GM19463 (cell line): ENCODE measurements around the gene MEAF6.
"Not testable (repeated sequence)": the region's sequence is repeated elsewhere in the genome, so short reads cannot be mapped to it uniquely, and the experiment has no call there.

ENCODE experiments used
- ATAC-seq: cut with Tn5 transposase; IDR thresholded peaks from one replicate; pipeline ENCODE4 v1.9.1; 2021; ENCODE audit warnings: mild to moderate bottlenecking, moderate library complexity; ENCODE audit not compliant: unreplicated experiment

Gene MEAF6

DNA sequence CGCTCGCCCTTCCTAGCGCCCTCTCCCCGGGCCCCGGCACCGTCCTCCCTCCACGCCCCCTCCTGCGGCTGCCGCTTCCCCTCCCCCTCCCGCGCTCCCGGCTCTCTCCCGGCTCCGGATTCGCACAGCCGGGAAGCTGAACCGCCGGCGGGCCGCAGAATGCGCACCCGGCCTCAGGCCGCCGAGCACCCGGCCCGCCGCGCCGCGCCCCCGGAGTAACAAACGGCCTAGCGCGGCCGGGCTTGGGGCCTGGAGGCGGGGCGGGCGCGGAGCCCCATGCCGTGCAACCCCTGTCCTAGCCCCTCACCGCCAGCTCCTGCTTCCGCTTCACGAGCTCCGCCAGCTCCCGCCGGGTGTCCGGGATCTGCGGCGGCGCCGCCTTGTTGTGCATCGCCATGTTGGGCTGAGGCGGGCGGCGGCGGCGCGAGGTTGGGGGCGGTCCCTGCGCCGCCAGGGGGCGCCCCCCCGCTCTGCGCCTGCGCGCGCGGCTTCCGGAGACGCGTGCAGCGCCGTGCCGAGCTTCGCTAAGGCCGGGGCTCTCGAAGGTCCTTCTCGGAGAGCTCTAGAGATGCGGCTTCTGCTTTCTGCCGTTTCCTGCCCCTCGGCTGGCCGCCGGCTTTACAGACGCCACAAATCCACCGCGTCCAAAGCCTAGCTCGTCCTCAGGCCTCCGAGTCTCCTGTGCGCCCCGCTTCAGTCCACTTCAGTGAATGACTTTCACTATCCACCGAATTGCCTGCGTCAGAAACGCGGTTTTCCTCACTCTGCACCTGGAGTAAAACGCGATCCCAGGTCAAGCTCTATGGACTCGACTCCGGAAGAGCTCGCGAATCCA, at the start of gene MEAF6:
TSS of gene MEAF6 (minus strand) at position 417 of the 835 bp plus-strand sequence. CDS start at position 397, 20 bp downstream.
- peak; percentile 89 for ATAC-seq

DNA sequence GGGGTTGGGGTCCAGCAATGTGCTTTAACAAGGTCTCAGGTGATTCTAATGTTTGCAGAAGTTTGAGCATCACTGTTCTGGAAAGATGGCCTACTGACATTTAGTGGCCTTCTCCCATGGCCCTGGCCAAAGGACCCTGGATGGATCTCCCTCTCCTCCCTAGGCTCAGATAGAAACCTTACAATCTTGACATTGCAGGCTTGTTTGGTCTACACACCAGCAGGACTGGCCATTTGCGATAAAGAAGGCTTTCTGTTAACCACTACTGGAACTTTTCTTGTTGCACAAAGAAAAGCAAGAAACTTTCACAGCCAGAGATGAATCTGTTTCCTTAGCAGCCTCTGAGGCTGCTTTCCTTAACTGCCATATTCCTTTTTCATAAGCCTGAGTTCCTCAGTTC, 48.4 kb upstream of the MEAF6 start:
- no peak for ATAC-seq

DNA sequence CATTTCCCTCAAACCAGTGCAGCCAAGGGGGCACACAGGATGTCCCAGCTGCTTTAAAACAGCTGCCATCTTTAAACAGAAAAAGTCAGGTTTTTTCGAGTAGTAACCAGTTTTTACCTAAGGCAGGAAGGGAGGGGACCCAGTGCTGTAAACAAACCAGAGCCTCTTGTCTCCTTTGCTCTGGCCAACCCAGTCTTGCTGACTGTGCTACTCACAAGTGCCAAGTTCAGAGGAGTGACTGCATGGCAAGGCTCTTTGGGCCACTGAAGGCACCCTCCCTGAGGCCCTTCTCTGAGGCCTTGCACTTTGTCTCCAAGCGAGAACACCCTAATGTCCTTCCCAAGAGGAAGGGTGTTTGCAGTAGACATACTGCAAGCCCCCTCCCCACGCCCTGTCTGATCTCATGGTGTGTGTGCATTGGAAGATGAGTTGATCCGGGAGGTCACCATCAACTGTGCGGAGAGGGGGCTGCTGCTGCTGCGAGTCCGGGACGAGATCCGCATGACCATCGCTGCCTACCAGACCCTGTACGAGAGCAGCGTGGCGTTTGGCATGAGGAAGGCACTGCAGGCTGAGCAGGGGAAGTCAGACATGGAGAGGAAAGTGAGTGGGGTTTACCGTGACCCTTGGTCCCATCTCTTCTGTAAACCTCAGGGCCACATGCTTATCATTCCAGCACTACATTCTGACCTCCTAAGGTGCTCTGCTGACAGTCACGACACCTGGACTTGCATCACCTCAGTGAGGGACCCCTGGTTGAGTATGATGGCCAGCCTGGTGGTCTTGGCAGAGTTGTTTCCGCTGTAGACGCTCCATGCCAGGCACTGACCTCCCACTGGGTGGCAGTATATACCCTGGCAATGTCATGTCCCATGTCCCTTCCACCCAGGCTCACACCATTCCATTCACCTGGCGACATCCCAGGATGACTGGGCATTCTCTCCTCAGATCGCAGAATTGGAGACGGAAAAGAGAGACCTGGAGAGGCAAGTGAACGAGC, 46.9 kb upstream of the MEAF6 start:
- ATAC-seq: no peak

DNA sequence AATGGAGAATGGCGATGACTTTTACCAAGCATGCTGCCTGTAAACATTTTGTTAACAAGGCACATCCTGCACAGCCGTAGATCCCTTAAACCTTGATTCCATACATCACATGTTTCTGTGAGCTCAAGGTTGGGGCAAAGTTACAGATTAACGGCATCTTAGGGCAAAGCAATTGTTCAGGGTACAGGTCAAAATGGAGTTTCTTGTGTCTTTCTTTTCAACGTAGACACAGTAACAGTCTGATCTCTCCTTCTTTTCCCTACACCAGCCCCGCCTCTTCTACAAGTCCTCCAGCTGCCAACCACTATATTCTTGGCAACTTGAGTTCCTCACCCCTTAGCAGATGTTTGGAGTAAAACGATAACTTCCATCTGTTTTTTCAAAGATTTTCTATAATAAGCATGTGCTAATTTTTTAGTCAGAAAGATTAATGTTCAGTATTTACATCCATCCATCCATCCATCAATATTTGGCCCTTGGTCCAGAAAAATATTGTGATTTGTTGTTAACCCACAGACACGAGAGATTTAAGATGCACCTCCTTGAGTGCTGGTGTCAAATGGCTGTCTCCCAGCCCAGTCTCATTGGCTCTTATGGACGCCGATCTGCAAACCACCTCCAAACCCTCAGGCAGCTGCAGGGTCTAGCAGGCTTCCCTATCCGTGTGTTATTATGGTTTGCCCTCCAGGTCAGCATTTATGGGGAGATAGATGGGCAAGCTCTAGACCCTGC, 46.0 kb upstream of the MEAF6 start:
- no peak for ATAC-seq

DNA sequence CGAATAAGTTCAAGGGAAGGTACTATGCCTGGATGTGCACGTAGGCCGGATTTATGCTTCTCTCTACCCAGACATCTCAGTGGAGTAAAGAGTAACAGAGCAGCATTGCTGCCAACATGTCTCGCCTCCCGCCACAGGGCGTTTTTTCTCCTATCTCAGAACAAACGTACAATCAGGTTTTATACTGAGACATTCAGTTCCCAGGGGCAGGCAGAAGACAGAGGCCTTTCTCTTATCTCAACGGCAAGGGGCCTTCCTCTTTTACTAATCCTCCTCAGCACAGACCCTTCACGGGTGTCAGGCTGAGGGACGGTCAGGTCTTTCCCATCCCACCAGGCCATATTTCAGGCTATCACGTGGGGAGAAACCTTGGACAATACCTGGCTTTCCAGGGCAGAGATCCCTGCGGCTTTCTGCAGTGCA, 45.4 kb upstream of the MEAF6 start:
- not testable (repeated sequence) for ATAC-seq

DNA sequence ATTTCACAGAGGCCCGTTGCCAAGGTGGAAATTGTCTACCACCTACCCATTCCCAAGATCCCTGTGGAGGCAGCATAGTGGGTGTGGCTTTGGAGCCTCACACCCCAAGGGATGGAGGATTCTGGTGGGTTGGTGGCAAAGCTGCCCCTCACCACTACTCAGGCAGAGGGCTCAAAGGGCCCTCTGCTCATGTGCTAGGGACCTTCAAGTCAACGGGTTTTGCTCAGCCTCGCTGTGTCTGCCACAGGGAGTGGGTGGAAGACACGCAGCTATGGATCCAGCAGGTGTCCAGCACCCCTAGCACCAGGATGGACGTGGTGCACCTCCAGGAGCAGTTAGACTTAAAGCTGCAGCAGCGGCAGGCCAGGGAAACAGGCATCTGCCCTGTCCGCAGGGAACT, 44.5 kb upstream of the MEAF6 start:
- no peak for ATAC-seq

DNA sequence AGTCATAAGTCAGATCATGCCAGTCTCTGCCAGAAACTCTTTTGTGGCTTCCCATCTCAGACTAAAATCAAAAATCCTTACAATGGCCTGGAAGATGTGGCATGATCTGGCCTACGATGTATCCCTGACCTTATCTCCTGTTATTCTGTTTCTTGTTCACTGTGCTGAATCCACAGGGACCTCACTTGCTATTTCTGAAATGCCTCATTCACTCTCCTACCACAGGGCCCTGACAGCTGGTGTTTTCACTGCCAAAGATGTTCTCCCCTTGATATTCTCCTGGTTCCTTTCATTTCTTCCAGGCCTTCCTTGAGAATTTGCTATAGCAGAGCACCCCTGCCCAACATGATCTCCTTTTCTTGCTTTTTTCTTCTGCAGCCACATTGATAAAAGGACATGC, 43.8 kb upstream of the MEAF6 start:
- no peak for ATAC-seq

DNA sequence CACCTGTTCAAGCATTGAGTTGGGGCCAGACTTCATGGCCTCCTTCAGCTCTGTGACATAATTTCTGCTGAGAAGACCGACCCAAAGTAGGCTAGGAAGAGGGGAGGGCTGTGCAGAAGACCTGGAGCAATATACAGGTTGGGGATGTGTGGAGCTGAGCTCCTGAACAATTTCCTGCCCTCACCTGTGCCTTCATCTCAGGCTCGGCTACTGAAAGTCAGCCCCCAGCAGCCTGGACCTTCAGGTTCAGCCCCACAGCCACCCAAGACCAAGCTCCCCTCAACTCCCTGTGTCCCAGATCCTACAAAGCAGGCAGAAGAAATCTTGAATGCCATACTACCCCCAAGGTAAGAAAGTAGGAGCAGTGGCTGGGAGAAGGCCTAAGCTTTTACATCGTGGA, 42.8 kb upstream of the MEAF6 start:
- ATAC-seq: no peak

DNA sequence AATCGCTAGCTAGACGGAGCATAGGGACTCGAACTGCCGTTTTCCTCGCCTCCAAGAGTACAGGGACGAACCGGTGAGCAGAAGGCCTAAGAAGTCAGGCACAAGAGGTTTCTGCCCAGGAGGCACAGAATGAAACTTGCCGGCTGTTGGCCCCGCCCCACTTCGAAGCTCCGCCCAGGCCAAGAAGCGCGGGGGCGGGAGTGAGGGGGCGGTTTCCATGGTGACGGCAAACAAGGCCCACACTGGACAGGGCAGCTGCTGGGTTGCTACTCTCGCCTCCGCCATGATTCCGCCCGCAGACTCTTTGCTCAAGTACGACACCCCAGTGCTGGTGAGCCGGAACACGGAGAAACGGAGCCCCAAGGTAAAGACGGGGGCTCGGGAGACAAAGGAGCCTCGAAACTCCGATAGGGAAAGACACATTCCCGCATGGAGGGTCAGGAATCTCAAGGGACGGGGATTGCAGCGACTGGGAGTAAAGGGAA, 42.2 kb upstream of the MEAF6 start, which contains the start of gene DNALI1:
TSS of gene DNALI1 (plus strand) at position 229 of the 485 bp plus-strand sequence. CDS start at position 284, 55 bp downstream.
- ATAC-seq: no peak

DNA sequence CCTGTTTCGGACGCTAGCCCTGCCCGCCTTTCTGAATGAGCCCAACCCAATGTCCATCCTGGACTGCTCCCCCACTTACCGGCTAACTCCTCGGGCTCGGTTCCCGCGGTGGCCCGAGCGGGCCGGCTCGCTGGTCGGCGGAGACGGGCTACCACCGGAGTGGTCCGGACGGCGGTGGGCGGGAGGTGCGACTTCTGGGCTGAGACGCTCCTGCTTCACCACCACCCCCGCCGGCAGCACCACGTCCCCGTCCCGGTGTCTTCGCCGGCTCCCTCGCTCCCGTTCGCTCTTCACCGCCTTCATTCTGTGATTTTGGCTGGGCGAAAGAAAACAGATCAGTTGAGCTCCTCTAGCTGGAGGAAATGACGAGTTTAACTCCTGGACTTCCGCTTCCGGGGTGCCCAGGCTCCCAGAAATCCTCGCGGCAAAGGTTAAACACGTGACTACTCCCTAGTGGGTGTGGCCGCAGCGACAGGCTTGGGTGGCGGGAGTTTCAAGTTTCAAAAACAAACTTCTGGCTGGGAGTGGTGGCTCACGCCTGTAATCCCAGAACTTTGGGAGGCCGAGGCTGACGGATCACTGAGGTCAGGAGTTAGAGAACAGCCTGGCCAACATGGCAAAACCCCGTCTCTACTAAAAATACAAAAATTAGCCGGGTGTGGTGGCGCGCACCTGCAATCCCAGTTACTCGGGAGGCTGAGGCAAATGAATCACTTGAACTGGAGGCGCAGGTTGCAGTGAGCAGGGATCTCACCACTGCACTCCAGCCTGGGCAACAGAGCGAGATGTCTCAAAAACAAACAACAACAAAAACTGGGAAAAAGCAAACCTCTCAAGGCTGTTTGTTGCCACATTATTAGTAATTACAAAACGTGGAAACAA, 39.6 kb upstream of the MEAF6 start, which contains the start of gene SNIP1:
TSS of gene SNIP1 (minus strand) at position 367 of the 882 bp plus-strand sequence. CDS start at position 303, 64 bp downstream.
- ATAC-seq: peak; percentile 71

DNA sequence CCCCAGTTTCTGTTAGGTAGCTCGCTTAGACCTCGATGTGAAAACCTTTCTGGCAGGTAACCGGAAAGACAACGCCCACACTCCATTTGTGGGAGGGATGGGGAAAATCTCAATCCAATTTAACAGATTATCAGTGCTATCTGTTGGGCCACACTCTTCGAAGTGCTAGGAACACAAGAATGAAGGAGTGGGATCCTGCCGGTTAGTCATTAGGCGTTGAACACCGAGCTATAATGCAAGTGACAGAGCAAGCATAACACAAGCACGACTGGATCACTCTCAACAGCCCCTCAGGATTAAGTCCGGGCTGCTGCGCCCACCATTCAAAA, 39.0 kb upstream of the MEAF6 start:
- no peak for ATAC-seq

DNA sequence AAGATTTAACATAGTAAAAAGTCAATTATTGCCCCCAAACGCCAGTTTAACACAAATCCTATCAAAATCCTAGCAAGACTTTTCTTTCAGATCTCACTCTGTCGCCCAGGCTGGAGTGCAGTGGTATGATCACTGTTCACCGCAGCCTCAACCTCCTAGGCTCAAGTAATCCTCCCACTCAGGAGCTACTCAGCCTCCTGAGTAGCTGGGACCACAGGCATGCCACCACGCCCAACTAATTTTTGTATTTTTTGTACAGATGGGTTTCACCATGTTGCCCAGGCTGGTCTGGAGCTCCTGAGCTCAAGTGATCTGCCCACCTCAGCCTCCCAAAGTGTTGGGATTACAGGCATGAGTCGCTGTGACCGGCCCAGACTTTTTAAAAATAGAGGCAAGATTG, 34.8 kb upstream of the MEAF6 start:
- ATAC-seq: no peak

DNA sequence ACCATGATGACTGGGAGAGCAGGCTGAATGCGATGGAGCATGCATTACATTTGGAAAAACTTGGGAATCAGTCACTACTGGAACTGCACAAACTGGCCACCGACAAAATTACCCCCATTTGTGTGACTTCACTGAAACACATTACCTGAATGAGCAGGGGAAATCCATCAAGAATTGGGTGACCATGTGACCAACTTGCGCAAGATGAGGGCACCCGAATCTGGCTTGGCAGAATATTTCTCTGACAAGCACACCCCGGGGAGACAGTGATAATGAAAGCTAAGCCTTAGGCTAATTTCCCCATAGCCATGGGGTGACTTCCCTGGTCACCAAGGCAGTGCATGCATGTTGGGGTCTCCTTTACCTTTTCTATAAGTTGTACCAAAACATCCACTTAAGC, 30.5 kb upstream of the MEAF6 start:
- no peak for ATAC-seq

DNA sequence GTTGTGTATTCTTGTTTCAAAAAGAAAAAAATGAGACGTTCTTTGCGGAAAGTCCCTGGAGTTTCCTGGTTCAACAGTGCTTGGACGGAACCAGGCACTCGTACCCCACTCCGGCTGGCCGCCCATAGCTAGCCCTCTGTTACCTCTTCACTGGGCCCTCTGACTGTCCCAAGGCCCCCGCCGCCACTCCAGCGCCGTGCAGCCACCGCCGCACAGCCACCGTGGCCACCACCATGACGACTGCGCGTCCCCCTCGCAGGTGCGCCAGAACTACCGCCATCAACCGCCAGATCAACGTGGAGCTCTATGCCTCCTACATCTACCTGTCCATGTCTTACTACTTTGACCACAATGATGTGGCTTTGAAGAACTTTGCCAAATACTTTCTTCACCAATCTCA, 30.0 kb upstream of the MEAF6 start:
- ATAC-seq: no peak

DNA sequence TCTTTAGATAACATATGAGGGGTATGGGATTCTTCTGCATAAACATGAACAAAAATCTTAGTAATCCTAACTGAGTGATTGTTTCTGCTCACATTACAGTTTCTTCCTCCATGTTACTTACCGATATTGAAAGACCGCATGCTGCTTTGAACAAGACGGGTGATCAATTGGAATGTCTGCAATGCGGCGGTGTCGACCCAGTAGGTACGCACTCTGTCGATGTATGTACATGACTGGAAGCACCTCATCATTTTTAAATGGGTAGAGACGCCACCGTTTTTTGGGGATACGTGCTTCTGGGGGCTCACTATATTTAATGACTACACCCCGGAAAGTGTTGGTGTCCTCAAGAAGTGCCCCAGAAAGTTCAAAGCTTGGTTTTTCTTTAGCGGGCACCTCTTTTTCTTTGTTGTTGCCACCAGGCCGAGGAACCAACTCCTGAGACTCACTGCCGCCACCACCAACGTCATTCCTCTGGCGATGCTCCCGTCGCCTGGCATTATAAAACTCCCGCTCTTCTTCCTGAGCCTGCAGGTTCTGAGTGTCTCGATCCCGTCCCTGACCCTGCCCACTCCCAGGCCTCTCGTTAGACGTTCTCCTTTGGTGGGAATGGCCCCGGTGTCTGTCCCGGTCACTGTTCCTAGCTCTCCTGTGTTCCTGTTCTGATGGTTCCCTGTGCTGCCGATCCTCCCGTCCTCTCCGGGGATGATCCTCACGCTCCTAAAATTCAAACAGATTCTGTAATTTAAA, 25.6 kb upstream of the MEAF6 start:
- no peak for ATAC-seq

DNA sequence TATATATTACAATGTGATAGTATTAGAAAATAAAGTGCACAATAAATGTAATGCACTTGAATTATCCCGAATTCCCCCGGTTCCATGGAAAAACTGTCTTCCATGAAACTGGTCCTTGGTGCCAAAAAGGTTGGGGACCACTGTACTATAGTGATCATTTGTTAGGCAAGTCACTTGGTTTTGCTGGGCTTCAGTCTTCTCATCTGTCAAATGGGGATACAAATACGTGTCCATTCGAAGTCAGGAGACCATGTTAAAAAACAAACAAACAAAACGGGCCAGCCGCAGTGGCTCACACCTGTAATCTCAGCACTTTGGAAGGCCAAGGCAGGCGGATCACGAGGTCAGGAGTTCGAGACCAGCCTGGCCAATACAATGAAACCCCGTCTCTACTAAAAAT, 24.6 kb upstream of the MEAF6 start:
- ATAC-seq: not testable (repeated sequence)

DNA sequence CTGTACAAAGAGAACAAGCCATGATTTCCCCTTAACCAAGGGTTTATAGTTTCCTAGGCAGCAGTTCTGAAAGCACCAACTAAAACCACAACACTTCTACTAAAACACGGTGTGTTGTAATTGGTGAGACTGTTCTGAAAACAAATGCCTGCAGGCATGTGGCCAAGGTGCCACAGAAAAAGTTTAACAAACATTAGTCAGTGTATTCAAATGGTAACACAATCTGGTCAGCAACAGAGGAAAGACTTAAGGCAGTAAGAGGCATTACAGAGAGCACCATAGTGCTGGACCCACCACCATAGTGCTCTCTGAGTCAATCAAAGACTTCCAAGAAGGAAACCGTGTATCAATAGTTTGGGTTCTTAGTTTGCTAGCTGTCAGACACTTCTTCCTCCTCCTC, 22.8 kb upstream of the MEAF6 start:
- no peak for ATAC-seq

DNA sequence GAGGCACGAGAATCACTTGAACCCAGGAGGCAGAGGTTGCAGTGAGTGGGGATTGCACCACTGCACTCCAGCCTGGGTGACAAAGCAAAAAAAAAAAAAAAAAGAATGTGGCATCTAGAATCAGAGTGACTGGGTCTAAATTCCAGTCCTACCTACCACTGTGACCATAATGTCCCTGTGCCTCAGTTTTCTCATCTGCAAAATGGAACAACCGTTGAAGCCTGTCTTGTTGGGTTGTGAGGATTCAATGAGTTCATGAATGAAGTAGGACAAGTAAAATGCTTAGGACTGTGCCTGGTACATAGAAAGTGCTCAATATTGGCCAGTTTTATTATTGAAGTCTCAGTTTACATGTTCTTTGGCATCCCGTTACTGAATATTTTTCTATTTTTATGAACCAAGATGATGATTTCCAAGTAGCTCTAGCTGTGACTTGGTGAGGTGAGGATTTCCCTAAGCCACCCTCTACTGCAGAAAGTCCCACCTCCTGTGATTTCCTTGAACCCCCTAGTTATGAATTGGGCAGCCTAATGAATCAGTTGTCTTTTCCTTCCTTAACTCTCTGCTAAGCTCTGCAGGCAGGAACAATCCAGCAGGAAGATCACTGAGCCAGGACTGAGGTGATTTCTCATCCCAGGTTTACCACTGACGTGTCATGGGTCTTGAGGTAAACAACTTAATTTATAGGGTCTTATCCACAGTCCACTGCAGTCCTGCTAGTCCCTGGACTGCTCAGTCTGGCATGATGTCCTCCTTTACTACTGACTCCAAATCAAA, 18.9 kb upstream of the MEAF6 start:
- no peak for ATAC-seq
